ENCODE results near the gene CFAP45.

DNA sequence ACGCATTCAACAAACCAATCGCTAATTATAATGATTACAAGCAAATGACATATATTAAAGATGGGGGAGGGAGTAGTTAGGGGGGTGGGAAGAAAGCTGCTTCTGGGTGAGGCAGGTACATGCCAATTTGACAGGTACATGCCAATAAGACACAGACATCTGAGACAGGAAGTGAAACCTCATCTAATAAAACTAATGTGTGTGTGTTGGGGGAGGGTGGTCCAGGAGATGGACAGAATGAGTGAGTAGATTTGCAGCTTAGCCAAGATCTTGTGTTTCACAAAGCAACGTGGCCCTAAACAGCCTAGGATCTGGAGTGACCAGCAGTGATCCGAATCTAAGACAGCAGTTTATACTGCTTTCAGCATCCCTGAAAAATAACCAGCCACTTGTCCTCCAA, 10.8 kb downstream of the CFAP45 start:
- TF ChIP-seq CTCF (conservative IDR thresholded peaks at IDR 0.05; ENCODE audit: low read depth, low read length) (no peak), EZH2 (IDR thresholded peaks at IDR 0.05; ENCODE audit: borderline replicate concordance, low read depth, low read length, poor library complexity, severe bottlenecking) (no peak)
